Left lobe of liver (tissue), 2 donors: ENCODE results near the gene HIPK3. TPM values are rescaled to one million over a fixed set of nuclear protein-coding genes. Genes with fewer than 3 reads are reported as not detected.
"Not testable (repeated sequence)": the region's sequence is repeated elsewhere in the genome, so short reads cannot be mapped to it uniquely, and the experiment has no call there.

ENCODE experiments used
- ATAC-seq: fragments of 200-7000 bp; cut with Tn5 transposase; one replicate; pipeline ENCODE4 v1.9.1; 2020; ENCODE audit warnings: mild to moderate bottlenecking, moderate library complexity
- DNase-seq: peaks from one replicate; pipeline ENCODE4 v3.0.0-alpha.2; 2020; ENCODE audit warnings: low spot score
- total RNA-seq: library from RNA; stranded (reverse); gene quantifications from one replicate; pipeline ENCODE4 v1.2.1, GENCODE V29; 2021
- donor health status: DM: no; HTN: no; CAD: no; lungs with moderate emphysema.
- donor health status: DM: no; HTN: yes; CAD: no.

HIPK3 gene
- total RNA-seq, 1 donor from 2014 or later = 34.9 TPM

DNA sequence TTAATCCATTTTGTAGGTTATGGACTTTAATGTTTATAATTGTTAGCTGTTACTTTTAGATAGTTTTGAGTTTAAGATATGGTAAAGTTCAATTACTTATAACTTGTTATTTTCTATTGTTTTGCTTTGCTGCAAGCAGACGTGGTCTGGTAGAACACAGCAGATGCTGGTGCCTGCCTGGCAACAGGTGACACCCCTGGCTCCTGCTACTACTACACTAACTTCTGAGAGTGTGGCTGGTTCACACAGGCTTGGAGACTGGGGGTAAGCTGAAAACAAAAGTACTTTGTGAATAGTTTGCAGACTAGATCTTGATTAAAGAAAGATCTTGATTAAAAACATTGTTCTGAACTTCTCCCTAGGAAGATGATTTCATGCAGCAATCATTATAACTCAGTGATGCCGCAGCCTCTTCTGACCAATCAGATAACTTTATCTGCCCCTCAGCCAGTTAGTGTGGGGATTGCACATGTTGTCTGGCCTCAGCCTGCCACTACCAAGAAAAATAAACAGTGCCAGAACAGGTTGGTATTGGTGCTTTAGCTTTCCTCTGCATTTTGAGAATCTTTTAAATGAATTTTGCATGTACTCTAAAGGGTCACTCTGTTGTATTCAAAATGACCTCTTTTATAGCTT is 90.4 kb downstream of the HIPK3 start:
- no peak for ATAC-seq

DNA sequence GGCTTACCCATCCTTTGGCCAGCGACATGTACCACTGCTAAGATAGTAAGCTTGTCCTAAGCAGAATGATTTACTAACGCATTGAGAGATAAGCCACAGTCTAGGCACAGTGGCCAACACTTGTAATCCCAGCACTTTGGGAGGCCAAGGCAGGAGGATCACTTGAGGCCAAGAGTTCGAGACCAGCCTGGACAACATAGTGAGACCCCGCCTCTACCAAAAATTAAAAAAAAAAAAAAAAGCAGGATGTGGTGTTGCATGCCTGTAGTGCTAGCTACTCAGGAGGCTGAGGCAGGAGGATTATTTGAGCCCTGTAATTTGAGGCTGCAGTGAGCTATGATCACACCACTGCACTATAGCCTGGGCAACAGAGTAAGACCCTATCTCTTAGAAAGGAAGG is 93.1 kb downstream of the HIPK3 start:
- ATAC-seq (no peak), DNase-seq (no peak)

More for the DNA sequence above, 90.4 kb downstream of the HIPK3 start:
- DNase-seq = no peak

DNA sequence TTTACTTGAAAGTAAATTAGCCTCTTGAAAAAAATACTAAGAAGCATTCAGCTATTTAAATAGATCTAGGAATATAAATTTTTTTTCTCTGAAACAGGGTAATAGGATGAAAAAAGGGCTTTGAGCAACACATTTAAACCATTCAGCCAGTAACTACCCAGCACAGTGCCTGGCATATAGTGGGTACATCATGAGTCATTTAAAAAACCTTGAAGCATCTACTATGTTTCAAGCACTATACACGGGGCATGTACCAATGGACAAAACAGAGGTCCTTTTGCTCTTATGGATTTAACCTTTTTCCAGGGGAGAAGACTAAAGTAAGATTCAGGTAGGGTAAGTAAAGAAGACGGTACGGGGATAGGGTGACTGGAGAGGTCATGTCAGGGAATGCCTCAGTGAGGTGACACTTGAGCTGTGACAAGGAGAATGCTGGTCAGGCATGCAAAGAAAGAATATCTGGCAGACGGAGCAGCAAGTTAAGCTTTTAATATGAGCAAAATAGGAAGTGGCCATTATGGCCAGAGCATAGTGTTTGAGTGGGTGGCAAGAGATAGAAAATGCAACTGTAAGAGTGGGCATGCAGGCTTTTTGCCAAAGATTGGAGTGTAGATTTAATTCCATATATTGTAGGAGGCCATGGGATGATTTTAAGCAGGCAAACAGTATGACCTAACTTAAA is 101.1 kb downstream of the HIPK3 start:
- ATAC-seq (no peak), DNase-seq (no peak)

GRCh38 chr11:33360642-33361041 is 103.5 kb downstream of the HIPK3 start:
- DNase-seq (no peak), ATAC-seq (no peak)

DNA sequence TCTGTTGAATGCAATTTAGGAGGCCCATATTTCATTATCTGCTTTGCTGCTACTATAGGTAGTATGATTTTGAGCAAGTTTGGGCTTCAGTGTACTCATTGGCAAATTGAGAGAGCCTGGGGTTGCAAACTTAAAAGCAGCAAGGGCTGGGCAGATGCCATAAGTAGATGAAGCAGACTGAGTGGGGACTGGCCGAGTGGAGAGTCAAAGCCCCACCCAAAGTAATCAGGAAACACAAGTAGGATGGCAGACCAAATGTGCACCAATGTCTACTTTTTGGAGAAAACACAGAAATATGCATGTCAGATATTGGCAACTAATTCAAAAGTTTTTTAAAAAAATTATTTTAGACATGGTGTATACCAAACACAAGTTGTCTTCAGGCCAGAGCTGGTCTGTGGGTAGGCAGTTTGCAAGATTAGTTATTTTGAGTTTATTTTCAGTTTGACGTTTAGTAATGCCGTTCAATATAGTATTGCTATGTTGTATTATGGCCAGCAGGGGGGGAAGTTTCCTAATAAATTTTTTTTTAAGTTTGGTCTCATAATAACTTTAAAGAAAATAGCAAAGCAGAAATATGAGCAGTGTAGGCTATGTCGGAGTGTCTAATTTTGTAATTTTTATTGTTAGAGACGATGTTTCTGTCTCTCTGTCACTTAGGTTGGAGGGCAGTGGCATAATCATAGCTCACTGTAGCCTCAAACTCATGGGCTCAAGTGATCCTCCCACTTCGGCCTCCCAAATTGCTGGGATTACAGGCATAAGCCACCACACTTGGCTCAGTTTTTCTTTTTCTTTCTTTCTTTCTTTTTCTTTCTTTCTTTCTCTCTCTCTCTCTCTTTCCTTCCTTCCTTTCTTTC is 105.1 kb downstream of the HIPK3 start:
- DNase-seq (no peak), ATAC-seq (peak; percentile 82)

DNA sequence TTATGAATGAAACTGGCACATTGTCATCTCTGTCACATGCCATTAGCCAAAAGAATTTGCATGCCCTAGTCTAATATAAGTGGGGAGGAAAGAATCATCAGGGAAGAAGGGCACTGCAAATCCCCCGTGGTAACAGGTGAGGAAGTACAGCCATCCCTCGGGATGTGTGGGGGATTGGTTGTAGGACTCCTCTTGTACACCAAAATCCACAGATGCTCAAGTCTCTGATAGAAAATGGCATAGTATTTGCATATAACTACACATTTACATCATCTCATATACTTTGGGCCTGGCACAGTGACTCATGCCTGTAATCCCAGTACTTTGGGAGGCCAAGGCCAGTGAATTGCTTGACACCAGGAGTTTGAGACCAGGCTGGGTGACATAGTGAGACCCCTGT is 109.7 kb downstream of the HIPK3 start:
- DNase-seq (no peak), ATAC-seq (no peak)

- DNase-seq, ATAC-seq: not testable (repeated sequence)
Measured at GRCh38 chr11:33368475-33368874, 111.3 kb downstream of the HIPK3 start.

DNA sequence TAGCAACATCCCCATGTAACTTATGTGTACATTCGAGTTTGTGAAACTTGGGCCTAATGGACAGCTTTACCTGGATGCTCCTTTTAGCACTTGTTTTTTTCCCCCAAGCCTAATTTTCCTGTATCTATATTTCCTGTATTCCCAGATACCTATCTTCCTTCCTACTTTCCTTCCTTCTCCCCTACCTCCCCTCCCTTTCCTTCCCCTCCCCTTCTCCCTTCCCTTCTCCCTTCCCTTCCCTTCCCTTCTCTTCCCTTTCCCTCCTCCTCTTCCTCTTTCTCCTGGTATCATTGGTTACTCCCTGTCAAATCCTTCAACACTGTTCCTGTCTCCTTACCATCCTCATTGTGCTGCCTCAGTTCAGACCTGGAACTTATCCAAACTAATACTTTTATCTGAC is 111.8 kb downstream of the HIPK3 start:
- no peak for ATAC-seq
- no peak for DNase-seq

DNA sequence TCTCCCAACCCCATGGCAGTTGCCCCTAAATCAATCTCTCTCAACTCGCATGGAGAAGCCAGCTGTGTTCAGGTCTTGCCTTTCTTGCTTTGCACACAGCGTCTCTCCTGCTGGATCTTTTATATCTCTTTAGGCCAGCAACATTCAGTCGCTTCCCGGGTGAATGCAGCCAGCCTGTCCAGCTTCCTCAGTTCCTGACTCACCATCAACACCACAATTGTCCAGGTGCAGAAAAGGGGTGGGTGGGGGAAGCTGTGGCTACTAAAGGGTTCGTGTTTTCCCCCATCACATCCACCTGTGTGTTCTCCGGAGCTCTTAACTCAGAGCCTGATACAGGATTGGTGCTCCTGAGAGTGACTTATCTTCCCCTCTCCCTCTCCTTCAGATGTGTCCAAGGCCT is 116.5 kb downstream of the HIPK3 start:
- DNase-seq = no peak
- ATAC-seq = no peak

DNA sequence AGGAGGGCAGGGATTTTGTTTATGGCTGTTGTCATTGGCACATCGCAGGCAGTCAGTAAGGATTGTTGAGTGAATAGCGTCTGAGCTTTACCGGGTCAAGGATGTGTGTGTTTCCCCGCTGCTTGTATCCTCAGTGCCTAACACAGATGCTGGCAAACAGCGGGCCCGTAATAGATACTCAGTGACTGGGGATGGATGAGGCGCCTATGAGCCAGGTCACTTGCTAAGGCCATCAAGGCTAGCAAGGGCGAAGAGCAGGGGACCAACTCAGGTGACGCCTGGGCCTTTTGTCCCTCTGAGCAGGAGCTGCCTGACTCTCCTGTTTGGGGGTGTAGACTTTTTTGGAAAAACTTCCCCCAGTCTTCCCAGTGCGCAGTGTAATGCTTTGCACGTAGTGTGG is 118.1 kb downstream of the HIPK3 start:
- DNase-seq (no peak), ATAC-seq (no peak)

GRCh38 chr11:33375688-33376311 is 118.6 kb downstream of the HIPK3 start, which contains the start of gene KIAA1549L:
KIAA1549L (plus strand) TSS chr11:33376108.
- ATAC-seq = no peak
- no peak for DNase-seq

- ATAC-seq = no peak
- DNase-seq = no peak
Measured at GRCh38 chr11:33376331-33377310, 119.4 kb downstream of the HIPK3 start.

- ATAC-seq = no peak
- no peak for DNase-seq
Measured at GRCh38 chr11:33377412-33378370, 120.5 kb downstream of the HIPK3 start.

- ATAC-seq = no peak
- DNase-seq = no peak
Measured at GRCh38 chr11:33379947-33380346, 122.8 kb downstream of the HIPK3 start.

GRCh38 chr11:33383075-33383919 is 126.1 kb downstream of the HIPK3 start:
- no peak for ATAC-seq
- no peak for DNase-seq

DNA sequence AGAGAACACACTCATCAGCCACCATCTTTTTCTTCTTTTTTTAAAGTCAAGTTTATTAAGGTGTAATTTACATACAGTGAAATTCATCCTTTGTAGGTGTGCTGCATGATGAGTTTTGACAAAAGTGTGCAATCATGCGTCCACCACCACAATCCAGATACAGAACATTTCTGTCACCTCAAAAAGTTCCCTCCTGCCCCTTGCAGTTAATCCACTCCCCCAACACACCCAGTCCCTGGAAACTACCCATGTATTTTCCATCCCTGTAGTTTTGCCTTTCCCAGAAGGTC is 126.7 kb downstream of the HIPK3 start:
- no peak for ATAC-seq
- DNase-seq = no peak

DNA sequence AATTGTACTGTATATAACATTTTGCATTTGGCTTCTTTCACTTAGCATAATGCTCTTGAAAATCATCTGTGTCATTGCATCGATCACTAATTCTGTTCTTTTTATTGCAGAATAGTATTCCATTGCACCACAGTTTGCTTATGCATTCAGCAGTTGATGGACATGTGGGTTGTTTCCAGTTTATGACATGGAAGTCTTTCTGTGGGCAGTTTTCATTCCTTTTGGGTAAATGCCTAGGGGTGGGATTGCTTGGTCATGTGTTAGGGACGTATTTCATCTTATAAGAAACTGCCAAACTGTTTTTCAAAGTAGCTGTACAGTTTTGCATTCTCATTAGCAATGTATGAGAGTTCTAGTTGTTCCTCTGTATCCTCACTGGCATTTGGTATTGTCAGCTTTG is 127.0 kb downstream of the HIPK3 start:
- no peak for ATAC-seq
- DNase-seq = no peak

- ATAC-seq (no peak), DNase-seq (no peak)
Measured at GRCh38 chr11:33387581-33387980, 130.4 kb downstream of the HIPK3 start.
